ENCODE results near the gene PVALB.

DNA sequence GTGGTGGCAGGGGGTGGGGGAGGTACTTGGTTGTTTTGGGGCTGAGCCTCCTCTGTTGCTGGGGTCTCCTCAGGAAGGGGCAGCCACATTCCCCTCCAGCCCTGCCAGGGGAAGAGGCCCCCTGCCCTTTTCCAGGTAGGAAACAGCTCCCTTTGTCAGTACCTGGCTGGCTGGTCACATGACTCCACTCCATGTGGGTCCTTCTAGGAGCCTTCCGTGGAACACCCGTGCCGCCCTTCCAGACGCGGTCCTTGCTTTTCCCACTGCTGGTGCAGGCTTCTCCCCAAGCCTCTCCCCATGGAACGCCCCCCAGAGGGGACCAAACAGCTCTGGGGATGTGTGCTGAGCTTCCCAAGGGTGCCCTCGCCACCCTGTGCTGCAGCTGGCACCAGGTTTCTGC lies 60.8 kb downstream of the PVALB start:
- TF ChIP-seq, protein P1, sequence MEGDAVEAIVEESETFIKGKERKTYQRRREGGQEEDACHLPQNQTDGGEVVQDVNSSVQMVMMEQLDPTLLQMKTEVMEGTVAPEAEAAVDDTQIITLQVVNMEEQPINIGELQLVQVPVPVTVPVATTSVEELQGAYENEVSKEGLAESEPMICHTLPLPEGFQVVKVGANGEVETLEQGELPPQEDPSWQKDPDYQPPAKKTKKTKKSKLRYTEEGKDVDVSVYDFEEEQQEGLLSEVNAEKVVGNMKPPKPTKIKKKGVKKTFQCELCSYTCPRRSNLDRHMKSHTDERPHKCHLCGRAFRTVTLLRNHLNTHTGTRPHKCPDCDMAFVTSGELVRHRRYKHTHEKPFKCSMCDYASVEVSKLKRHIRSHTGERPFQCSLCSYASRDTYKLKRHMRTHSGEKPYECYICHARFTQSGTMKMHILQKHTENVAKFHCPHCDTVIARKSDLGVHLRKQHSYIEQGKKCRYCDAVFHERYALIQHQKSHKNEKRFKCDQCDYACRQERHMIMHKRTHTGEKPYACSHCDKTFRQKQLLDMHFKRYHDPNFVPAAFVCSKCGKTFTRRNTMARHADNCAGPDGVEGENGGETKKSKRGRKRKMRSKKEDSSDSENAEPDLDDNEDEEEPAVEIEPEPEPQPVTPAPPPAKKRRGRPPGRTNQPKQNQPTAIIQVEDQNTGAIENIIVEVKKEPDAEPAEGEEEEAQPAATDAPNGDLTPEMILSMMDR (IDR thresholded peaks at IDR 0.05; ENCODE audit: insufficient read depth, low read length): no peak
- no peak for TF ChIP-seq POLR2AphosphoS5 (IDR thresholded peaks at IDR 0.05; ENCODE audit: low read depth)
- TF ChIP-seq GABPA (IDR thresholded peaks at IDR 0.05; ENCODE audit: low read depth): no peak

Data from HL-60 (cell line).